Omental fat pad (tissue), 4 donors: ENCODE data around the gene HRC. TPM values are rescaled to one million over a fixed set of nuclear protein-coding genes. Genes with fewer than 3 reads are reported as not detected.
"Not testable (repeated sequence)": the region's sequence is repeated elsewhere in the genome, so short reads cannot be mapped to it uniquely, and the experiment has no call there.

ENCODE experiments used
- ATAC-seq: fragments of 150-250 bp; one replicate; pipeline ENCODE4 v1.9.1; 2016; ENCODE audit warnings: mild to moderate bottlenecking, moderate library complexity; ENCODE audit not compliant: low FRiP score
- DNase-seq: peaks from one replicate; pipeline ENCODE4 v3.0.0-alpha.2; 2019; ENCODE audit warnings: low spot score
- total RNA-seq, 4 donors: library from RNA; depleted of rRNA; stranded (reverse); fragments of >200 nt; gene quantifications; one replicate each; pipeline ENCODE4 v1.1.0, GENCODE V29; 2016
- TF ChIP-seq, protein P1 (sequence below), 3 donors: fragments of 450-650 bp; IDR thresholded peaks; one replicate each; pipeline ENCODE4 v1.5.1; 2016 to 2017; ENCODE audit warnings: antibody characterized with exemption in 3 of 3, mild to moderate bottlenecking in 3 of 3, moderate library complexity in 2 of 3

Gene HRC
- total RNA-seq, 4 donors from 2014 or later, result 0.74 to 13.1 (median 1.7) TPM

DNA sequence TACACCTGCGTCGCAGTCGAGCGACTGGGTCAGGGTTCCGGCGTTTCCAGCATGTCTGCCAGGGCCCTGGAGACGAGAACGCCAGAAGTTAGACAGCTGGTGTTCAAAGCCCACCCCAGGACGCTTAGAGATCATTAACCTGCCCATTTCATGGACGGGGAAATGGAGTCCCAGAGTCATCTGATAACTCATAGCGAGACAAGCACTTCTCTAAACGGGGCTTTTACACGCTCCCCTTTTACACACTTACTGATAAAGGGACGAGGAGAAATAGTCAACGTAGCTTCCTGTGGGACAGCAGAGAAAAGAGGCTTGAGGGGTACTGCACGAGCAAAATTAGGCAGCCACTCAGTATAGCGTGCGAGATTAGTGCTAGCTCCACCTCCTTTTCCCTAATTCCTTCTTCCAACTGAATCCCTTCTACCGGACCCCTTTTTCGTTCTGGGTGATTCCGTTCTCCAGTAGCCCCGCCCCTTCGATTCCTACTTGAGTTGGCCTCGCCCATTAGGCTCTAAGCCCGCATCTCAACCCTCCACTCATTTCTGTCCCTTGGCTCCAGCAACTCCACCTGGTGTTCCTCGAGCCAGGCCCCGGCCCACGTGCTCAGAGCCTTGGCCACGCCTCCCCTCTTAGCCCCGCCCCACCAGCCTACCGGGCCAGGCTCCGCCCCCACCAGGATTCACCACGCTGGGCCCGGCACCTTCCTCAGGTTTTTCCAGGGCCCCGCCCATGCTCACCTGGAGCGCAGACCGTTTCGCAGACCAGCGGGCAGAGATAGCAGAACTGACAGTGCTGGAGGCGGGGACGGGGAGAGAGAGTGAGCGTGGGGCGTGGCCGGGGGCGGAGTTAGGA, 3.7 kb downstream of the HRC start:
- DNase-seq, result no peak
- TF ChIP-seq, protein P1, sequence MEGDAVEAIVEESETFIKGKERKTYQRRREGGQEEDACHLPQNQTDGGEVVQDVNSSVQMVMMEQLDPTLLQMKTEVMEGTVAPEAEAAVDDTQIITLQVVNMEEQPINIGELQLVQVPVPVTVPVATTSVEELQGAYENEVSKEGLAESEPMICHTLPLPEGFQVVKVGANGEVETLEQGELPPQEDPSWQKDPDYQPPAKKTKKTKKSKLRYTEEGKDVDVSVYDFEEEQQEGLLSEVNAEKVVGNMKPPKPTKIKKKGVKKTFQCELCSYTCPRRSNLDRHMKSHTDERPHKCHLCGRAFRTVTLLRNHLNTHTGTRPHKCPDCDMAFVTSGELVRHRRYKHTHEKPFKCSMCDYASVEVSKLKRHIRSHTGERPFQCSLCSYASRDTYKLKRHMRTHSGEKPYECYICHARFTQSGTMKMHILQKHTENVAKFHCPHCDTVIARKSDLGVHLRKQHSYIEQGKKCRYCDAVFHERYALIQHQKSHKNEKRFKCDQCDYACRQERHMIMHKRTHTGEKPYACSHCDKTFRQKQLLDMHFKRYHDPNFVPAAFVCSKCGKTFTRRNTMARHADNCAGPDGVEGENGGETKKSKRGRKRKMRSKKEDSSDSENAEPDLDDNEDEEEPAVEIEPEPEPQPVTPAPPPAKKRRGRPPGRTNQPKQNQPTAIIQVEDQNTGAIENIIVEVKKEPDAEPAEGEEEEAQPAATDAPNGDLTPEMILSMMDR (IDR thresholded peaks at IDR 0.05), result no peak

DNA sequence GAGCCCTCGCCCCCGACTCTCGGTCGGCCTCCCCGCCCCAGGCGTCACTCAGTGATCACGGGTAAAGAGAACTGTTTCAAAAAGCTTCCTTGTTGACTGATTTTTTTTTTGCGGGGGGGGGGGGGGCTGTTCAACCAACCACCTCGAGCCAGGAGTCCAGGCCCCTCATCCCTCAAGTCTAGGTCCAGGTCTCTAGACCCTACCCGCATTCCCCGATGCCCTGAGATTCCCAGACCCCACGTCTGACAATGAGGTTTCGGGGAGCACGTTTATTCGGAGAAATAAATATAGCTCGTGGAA, 4.3 kb downstream of the HRC start:
- DNase-seq, result no peak
- ATAC-seq, result no peak
- TF ChIP-seq, protein P1 (IDR thresholded peaks at IDR 0.05), result no peak

More for the DNA sequence above, 3.7 kb downstream of the HRC start:
- no peak for ATAC-seq

- DNase-seq, result peak; percentile 40
- ATAC-seq, result peak; percentile 60
- TF ChIP-seq, protein P1 (IDR thresholded peaks at IDR 0.05), result no peak
Observed at GRCh38 chr19:49150106-49150943, 4.9 kb downstream of the HRC start.

DNA sequence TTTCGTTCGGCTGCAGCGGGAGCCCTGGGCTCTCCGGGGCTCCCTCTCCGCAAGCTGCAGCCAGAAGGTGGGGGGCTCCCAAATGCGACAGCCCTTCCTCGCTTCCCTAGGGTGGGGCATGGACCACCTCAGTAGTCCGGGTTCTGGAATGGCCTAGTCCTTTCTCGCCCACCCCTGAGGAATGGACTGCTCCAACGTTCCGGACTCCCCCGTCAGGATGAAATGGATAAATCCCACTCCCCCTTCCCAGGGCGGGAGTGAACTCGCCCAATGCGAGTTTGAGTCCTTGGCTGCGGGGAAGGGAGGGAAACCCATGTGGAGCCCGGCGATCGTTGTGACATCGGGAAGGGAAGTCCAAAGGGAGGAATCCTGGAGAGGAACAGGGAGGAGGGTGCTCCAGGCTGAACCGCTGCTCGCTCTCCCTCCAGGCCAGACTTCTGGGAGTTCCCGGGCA, 5.5 kb downstream of the HRC start:
- ATAC-seq, result peak; percentile 30
- TF ChIP-seq, protein P1 (IDR thresholded peaks at IDR 0.05), result no peak
- DNase-seq, result no peak

- TF ChIP-seq, protein P1 (IDR thresholded peaks at IDR 0.05), result no peak
Observed at GRCh38 chr19:49148784-49149651, 6.2 kb downstream of the HRC start.

GRCh38 chr19:49148044-49148682, 7.0 kb downstream of the HRC start:
- ATAC-seq, result no peak
- no peak for DNase-seq
- TF ChIP-seq, protein P1 (IDR thresholded peaks at IDR 0.05), result no peak

More at GRCh38 chr19:49148784-49149651, 6.2 kb downstream of the HRC start:
- DNase-seq, result peak; percentile 100
- ATAC-seq, result peak; percentile 88

GRCh38 chr19:49146408-49146770, 8.8 kb downstream of the HRC start:
- DNase-seq, ATAC-seq: not testable (repeated sequence)
